ENCODE data around the gene TTC39A. TPM values are rescaled to one million over a fixed set of nuclear protein-coding genes. Genes with fewer than 3 reads are reported as not detected.

Gene TTC39A
- polyA plus RNA-seq, 5 donors = 7.8 to 12.9 (median 10.2) TPM

GRCh38 chr1:51298322-51298705 is 32.0 kb downstream of the TTC39A start:
- DNase-seq = no peak

- DNase-seq = no peak
Observed at GRCh38 chr1:51297401-51298321, 32.7 kb downstream of the TTC39A start.

- DNase-seq = peak; percentile 65 to 78
Observed at GRCh38 chr1:51296383-51297357, 33.7 kb downstream of the TTC39A start.

- no peak for DNase-seq
Observed at GRCh38 chr1:51295926-51296325, 34.4 kb downstream of the TTC39A start.

GRCh38 chr1:51294566-51295184 is 35.7 kb downstream of the TTC39A start:
- DNase-seq = no peak

- no peak for DNase-seq
Observed at GRCh38 chr1:51293898-51294515, 36.4 kb downstream of the TTC39A start.

- DNase-seq = no peak
Observed at GRCh38 chr1:51290489-51290847, 39.9 kb downstream of the TTC39A start.

GRCh38 chr1:51289676-51290488 is 40.5 kb downstream of the TTC39A start:
- no peak for DNase-seq

GRCh38 chr1:51288578-51288977 is 41.8 kb downstream of the TTC39A start:
- no peak for DNase-seq

GRCh38 chr1:51287966-51288365 is 42.4 kb downstream of the TTC39A start:
- no peak for DNase-seq

- DNase-seq = no peak
Observed at GRCh38 chr1:51285055-51285454, 45.3 kb downstream of the TTC39A start.

- DNase-seq = peak; percentile 58 to 67
Observed at GRCh38 chr1:51284487-51284954, 45.8 kb downstream of the TTC39A start.

- no peak for DNase-seq
Observed at GRCh38 chr1:51283979-51284378, 46.4 kb downstream of the TTC39A start.

GRCh38 chr1:51282605-51283004 is 47.8 kb downstream of the TTC39A start:
- no peak for DNase-seq

- DNase-seq = no peak
Observed at GRCh38 chr1:51281807-51282206, 48.6 kb downstream of the TTC39A start.

- DNase-seq = no peak
Observed at GRCh38 chr1:51280321-51280978, 49.9 kb downstream of the TTC39A start.

- DNase-seq = no peak
Observed at GRCh38 chr1:51276286-51276685, 54.1 kb downstream of the TTC39A start.

- no peak for DNase-seq
Observed at GRCh38 chr1:51274676-51275075, 55.7 kb downstream of the TTC39A start.

- DNase-seq = no peak
Observed at GRCh38 chr1:51272916-51273315, 57.4 kb downstream of the TTC39A start.

- no peak for DNase-seq
Observed at GRCh38 chr1:51270751-51271150, 59.6 kb downstream of the TTC39A start.
